GM18868 (cell line): Measurements from ENCODE around the gene NTSR2.

ENCODE experiments used
- ATAC-seq: cut with Tn5 transposase; IDR thresholded peaks from one replicate; pipeline ENCODE4 v1.9.1; 2021; ENCODE audit warnings: mild to moderate bottlenecking, moderate library complexity; ENCODE audit not compliant: unreplicated experiment

NTSR2 gene

GRCh38 chr2:11658208-11659114 is 11.5 kb downstream of the NTSR2 start:
- ATAC-seq, result no peak

- no peak for ATAC-seq
Observed at GRCh38 chr2:11657646-11658045, 12.3 kb downstream of the NTSR2 start.

- ATAC-seq, result no peak
Observed at GRCh38 chr2:11657195-11657594, 12.8 kb downstream of the NTSR2 start.

DNA sequence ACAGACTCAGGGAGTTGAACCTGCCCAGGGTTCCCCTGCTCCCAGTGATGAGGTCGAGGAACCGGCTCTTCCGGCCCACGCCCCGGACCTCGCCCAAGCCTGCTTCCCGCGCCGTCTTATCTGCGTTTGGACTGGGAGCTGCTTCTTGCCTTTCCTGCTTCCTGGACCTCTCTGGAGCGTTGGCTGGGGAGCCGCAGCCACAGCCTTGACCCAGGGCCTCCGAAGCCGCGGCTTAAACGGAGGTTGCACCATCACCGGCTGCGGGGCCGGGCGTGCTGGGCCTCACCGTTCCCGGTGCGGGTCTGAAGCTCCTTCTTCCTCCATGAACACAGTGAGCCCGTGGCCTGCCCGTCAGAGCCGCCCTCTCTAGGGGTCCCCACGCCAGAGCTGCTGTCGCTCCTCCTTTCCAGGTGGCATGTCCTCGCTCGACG is 13.3 kb downstream of the NTSR2 start:
- ATAC-seq, result no peak

GRCh38 chr2:11656252-11656651 is 13.7 kb downstream of the NTSR2 start:
- ATAC-seq, result no peak

- no peak for ATAC-seq
Observed at GRCh38 chr2:11655495-11655894, 14.5 kb downstream of the NTSR2 start.

DNA sequence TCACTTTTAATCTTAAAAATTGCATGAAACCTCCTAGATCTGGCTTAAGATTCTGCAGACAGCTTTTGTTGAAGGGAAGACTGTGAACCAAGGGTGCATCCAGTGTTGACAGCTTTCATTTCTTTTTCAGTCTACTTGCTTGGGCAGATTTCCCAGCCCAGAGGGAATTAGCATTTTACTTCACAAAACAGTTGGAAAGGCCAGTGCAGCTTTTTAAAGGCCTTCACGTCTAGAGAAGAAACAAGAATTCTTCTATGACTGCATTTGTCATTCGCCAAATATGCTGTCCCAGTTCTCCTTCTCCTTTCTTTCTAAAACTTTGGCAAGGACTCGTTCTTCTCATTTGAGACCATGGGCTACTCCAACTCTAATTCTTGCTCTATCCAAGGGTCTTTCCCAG is 17.4 kb downstream of the NTSR2 start:
- no peak for ATAC-seq

DNA sequence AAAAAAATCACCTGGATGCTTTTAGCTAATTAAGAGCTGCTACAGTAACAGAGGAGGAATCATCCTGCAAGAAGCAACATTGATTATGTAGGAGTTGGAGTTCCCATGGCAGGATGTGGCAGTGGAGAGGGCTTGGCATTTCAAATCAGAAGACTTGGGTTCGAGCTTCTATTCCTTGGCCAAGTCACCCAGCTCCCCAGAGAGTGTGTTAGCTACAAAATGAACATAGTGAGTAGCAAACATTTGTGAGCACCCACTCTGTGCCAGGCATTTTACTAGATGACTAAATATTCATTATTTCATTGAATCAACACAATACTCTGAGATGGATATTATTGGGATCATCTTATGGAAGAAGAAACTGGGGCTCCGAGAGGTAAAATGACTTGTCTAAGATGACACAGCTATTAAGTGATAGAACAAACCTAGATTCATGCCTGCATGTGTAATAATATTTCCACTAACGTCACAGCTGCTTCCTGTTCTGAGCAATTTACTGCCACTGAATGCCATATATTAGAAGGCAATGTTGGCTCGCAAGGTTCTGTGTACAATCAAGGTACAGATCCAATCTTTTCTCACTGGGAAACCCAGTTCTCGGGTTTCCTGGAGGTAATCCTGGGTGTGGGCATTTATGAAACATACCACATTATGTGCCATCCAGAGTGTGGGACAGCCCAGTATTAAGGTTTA is 18.0 kb downstream of the NTSR2 start:
- ATAC-seq, result no peak

- no peak for ATAC-seq
Observed at GRCh38 chr2:11649093-11649492, 20.9 kb downstream of the NTSR2 start.

GRCh38 chr2:11647834-11648600 is 22.0 kb downstream of the NTSR2 start:
- ATAC-seq, result no peak

DNA sequence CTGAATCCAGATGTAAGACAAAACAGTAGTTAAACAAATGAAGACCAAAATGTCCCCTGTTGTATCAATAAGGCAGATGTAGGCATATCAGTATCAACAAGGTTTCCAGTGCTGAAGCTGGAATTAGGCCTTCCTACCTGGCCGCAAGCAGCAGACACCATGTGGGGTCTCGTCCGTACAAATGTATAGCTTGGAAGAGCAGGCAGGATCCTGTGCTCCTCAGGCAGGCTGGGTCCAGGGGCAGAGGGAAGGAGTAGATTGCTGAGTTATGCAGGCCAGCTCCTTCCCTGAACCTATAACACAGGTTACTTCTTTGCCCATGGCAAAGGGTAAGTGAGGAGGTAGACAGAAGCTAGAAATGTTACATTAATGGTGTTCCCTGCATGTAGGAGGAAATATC is 23.5 kb downstream of the NTSR2 start:
- ATAC-seq, result no peak

- no peak for ATAC-seq
Observed at GRCh38 chr2:11644293-11644692, 25.7 kb downstream of the NTSR2 start.

DNA sequence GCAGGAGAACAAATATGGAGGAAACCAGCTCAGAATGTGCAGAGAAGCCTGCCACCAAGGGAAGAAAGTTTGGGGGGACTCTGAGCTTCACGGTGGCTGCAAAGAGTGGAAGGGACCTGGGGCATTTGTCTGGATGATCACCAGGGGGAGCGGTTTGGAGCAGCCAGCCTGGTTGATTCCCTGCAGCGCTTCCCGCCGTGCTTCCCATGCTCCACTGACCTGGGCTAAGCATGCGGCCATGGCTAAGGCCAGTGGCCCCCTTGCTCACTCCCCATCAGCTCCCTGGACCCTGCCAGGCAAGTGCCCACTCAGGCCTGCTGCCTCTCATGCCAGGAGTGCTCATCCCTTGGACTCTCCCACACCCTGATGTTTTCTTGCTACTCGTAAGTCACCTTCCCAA is 27.0 kb downstream of the NTSR2 start:
- ATAC-seq, result no peak

- ATAC-seq, result no peak
Observed at GRCh38 chr2:11640132-11640531, 29.9 kb downstream of the NTSR2 start.

DNA sequence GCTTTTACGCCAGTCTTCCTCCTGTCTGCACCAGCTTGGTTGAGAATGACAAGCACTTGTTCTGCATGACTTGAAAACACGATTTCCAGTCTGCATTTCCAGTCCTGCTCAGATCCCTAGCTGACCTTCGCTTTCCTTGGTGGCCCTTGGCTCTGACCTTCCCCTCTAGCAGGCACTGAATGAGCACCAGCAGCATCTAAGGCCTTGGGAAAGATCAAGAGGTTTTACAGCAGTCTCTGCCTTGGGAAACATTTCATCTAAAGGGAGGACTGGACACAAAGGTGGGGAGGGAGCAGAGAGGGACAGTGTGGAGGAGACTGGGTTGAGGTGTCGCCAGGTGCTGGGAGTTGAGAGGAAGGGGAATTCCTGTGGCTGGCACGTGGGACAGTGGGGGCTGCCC is 30.5 kb downstream of the NTSR2 start:
- ATAC-seq, result no peak

- ATAC-seq, result no peak
Observed at GRCh38 chr2:11637546-11637945, 32.4 kb downstream of the NTSR2 start.

DNA sequence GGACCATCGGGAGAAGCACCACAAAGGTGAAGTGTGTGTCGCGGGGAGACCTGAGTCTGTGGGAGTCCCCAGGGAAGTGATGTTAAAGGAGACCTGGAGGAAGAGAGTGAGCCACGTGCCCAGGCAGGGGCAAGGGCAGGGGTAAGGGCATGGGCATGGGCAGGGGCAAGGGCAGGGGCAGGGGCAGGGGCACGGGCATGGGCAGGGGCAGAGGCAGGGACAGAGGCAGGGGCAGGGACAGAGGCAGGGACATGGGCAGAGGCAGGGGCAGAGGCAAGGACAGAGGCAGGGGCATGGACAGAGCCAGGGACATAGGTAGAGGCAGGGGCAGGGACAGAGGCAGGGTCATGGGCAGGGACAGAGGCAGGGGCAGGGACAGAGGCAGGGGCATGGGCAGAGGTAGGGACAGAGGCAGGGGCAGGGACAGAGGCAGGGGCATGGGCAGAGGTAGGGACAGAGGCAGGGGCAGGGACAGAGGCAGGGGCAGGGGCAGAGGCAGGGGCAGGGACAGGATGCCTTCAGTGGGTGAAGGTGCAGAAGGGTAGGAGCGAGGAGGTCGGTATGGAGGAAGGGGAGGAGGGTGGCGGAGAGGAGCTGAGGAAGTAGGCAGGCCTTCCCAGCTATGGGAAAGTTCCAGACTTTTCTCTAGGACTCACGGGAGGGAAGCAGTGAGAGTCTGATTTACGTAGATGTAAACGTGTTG is 33.3 kb downstream of the NTSR2 start:
- ATAC-seq, result no peak

DNA sequence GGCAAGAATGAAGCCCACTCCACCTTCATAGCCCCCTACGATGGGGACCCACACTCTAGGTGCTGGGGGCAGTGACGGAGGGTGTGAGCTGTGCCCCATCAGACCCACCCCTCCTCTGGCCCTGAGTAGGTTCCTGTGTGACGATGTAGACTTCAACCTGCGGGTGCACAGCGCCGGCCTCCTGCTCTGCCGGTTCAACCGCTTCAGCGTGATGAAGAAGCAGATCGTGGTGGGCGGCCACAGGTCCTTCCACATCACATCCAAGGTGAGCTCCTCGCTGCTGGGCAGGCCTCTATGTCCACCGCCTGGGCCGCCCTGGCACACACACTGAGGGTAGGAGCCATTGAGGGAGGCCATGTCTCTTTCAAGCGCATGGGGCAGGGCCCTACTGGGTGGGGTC is 34.9 kb downstream of the NTSR2 start:
- no peak for ATAC-seq

GRCh38 chr2:11634584-11634983 is 35.4 kb downstream of the NTSR2 start:
- ATAC-seq, result no peak

GRCh38 chr2:11633923-11634478 is 36.0 kb downstream of the NTSR2 start:
- no peak for ATAC-seq

DNA sequence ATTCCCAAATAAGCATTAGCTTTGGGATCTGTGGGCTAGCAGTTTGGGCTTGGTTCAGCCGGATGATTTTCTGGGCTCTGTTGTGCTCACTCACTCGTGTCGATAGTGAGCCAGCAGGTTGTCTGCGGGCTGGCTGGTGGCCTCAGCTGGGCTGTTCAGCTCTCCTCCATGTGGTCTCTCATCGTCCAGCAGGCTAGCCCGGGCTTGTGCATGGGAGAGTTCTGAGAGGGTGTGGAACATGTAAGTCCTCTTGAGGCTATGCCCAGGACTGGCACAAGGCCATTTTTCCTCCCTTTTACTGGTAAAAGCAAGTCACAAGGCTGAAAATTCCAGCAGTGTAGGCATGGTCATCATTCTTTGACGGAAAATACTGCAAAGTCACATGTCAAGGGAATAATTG is 38.5 kb downstream of the NTSR2 start:
- ATAC-seq, result no peak
